Stimulated activated CD4-positive, alpha-beta T cell treated with anti-CD3 and anti-CD28 coated beads, TNF-alpha, amount 100 ng/mL, for 24 hours (primary cell): ENCODE data around the gene ZFYVE1.
"Not testable (repeated sequence)": the region's sequence is repeated elsewhere in the genome, so short reads cannot be mapped to it uniquely, and the experiment has no call there.

Experiments
- DNase-seq, 3 experiments: peaks; one replicate each; pipeline ENCODE4 v3.0.0-alpha.2; 2020; ENCODE audit warnings: low read depth in 3 of 3

Gene ZFYVE1

GRCh38 chr14:73026845-73027542, at the start of gene ZFYVE1:
TSS of gene ZFYVE1 (minus strand) at chr14:73027106. CDS start at chr14:73024508, 2,598 bp downstream.
- DNase-seq, result peak; percentile 85 to 91 (median 85)

GRCh38 chr14:73069585-73069984, 42.7 kb upstream of the ZFYVE1 start:
- no peak for DNase-seq

- DNase-seq, result no peak
Measured at GRCh38 chr14:73058922-73059673, 32.2 kb upstream of the ZFYVE1 start.

GRCh38 chr14:73058224-73058921, 31.5 kb upstream of the ZFYVE1 start, which contains the start of gene RBM25:
TSS of gene RBM25 (plus strand) at chr14:73058534. CDS start at chr14:73071642, 13,108 bp downstream.
- DNase-seq, result peak; percentile 90 to 93 (median 93)

GRCh38 chr14:73057944-73058223, 31.0 kb upstream of the ZFYVE1 start:
- DNase-seq, result no peak

- DNase-seq, result no peak
Measured at GRCh38 chr14:73055251-73055650, 28.3 kb upstream of the ZFYVE1 start.

GRCh38 chr14:73049428-73049827, 22.5 kb upstream of the ZFYVE1 start:
- no peak for DNase-seq

- no peak for DNase-seq
Measured at GRCh38 chr14:73047808-73048207, 20.9 kb upstream of the ZFYVE1 start.

GRCh38 chr14:73036706-73037450, 10.0 kb upstream of the ZFYVE1 start:
- not testable (repeated sequence) for DNase-seq

GRCh38 chr14:73027984-73028383, 1.1 kb upstream of the ZFYVE1 start:
- DNase-seq, result no peak

- DNase-seq, result no peak
Measured at GRCh38 chr14:73027546-73027945, 640 bp upstream of the ZFYVE1 start.

- peak in 1 of 3 experiments; percentile 1 for DNase-seq
Measured at GRCh38 chr14:73026243-73026844, 562 bp downstream of the ZFYVE1 start.

- DNase-seq, result no peak
Measured at GRCh38 chr14:73025544-73025943, 1.4 kb downstream of the ZFYVE1 start.

GRCh38 chr14:73022051-73022450, 4.9 kb downstream of the ZFYVE1 start:
- DNase-seq, result no peak

- not testable (repeated sequence) for DNase-seq
Measured at GRCh38 chr14:73016011-73016410, 10.9 kb downstream of the ZFYVE1 start.

GRCh38 chr14:73015552-73015951, 11.4 kb downstream of the ZFYVE1 start:
- not testable (repeated sequence) for DNase-seq

- no peak for DNase-seq
Measured at GRCh38 chr14:73014105-73014504, 12.8 kb downstream of the ZFYVE1 start.

- not testable (repeated sequence) for DNase-seq
Measured at GRCh38 chr14:73011189-73011588, 15.7 kb downstream of the ZFYVE1 start.

GRCh38 chr14:73008501-73008900, 18.4 kb downstream of the ZFYVE1 start:
- DNase-seq, result no peak

GRCh38 chr14:73007835-73008234, 19.1 kb downstream of the ZFYVE1 start:
- no peak for DNase-seq

- DNase-seq, result not testable (repeated sequence)
Measured at GRCh38 chr14:73004641-73005040, 22.3 kb downstream of the ZFYVE1 start.
